ENCODE results near the gene SLCO4A1.

DNA sequence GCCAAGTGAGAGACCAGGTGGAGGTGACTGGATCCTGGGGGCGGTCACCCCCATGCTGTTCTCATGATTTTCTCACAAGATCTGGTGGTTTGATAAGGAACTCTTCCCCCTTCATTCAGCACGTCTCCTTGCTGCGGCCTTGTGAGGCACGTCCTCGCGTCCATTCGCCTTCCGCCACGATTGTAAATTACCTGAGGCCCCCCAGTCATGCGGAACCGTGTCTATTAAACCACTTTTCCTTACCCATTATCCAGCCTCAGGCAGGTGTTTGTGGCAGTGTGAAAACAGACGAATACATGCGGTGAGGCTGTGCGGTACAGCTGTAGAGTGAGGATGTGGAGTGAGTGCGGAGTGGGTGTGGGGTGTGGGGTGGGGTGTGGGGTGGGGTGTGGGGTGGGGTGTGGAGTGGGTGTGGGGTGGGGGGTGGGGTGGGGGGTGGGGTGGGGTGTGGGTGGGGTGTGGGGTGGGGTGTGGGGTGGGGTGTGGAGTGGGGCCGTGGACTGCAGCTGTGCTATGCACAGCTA lies 54.2 kb downstream of the SLCO4A1 start:
- TF ChIP-seq, protein P1, sequence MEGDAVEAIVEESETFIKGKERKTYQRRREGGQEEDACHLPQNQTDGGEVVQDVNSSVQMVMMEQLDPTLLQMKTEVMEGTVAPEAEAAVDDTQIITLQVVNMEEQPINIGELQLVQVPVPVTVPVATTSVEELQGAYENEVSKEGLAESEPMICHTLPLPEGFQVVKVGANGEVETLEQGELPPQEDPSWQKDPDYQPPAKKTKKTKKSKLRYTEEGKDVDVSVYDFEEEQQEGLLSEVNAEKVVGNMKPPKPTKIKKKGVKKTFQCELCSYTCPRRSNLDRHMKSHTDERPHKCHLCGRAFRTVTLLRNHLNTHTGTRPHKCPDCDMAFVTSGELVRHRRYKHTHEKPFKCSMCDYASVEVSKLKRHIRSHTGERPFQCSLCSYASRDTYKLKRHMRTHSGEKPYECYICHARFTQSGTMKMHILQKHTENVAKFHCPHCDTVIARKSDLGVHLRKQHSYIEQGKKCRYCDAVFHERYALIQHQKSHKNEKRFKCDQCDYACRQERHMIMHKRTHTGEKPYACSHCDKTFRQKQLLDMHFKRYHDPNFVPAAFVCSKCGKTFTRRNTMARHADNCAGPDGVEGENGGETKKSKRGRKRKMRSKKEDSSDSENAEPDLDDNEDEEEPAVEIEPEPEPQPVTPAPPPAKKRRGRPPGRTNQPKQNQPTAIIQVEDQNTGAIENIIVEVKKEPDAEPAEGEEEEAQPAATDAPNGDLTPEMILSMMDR (optimal IDR thresholded peaks at IDR 0.05 in 1 of 3, IDR thresholded peaks at IDR 0.05 in 1 of 3, conservative IDR thresholded peaks at IDR 0.05 in 1 of 3; ENCODE audit: extremely low read depth in 1 of 3, insufficient read depth in 2 of 3, low read length in 3 of 3), result no peak
- TF ChIP-seq EZH2 (IDR thresholded peaks at IDR 0.05; ENCODE audit: low read length), result no peak
